PC-3 (cell line): ENCODE measurements around the gene TSSC4. TPM values are rescaled to one million over a fixed set of nuclear protein-coding genes. Genes with fewer than 3 reads are reported as not detected.
A peak's percentile ranks its signal among the peaks of the same experiment; 100 is the strongest.

Experiments
- ATAC-seq: fragments of 200-7000 bp; cut with Tn5 transposase; 2 replicates; pipeline ENCODE4 v1.9.1; 2020; ENCODE audit warnings: mild to moderate bottlenecking, moderate library complexity
- BruUV-seq: library from RNA; stranded (reverse); fragments of 400-500 nt; replicated peaks from 2 replicates; lab custom pipeline; 2021; lab: Mats Ljungman, UMichigan
- CTCF ChIA-PET: fragments of 300-600 bp; sonication (Branson Sonifier 250); formaldehyde crosslinking; loops from one replicate; lab custom pipeline; 2022; ENCODE audit warnings: antibody characterized with exemption; lab: Charles Lee
- POLR2A ChIA-PET: fragments of 300-600 bp; sonication (Branson Sonifier 250); formaldehyde crosslinking; loops from one replicate; lab custom pipeline; 2022; ENCODE audit warnings: antibody characterized with exemption; ENCODE audit not compliant: unreplicated experiment; lab: Charles Lee
- DNase-seq: peaks from one replicate; pipeline ENCODE4 v3.0.0-alpha.2; 2015
- H2AFZ ChIP-seq: fragments of 300-600 bp; sonication (generic); 2 replicates; pipeline ENCODE4 v1.6.0; 2016; ENCODE audit warnings: antibody characterized with exemption, low read length
- H3F3A ChIP-seq: fragments of 300-600 bp; sonication (generic); one replicate; pipeline ENCODE4 v1.6.0; 2017; ENCODE audit warnings: antibody characterized with exemption, low read length, control low read depth, mild to moderate bottlenecking; ENCODE audit not compliant: unreplicated experiment
- H3K27ac ChIP-seq: fragments of 300-600 bp; sonication (generic); 2 replicates; pipeline ENCODE4 v1.5.1; 2016; ENCODE audit warnings: mild to moderate bottlenecking, low read length
- H3K27me3 ChIP-seq: fragments of 300-600 bp; sonication (generic); 2 replicates; pipeline ENCODE4 v1.6.1; 2016; ENCODE audit warnings: low read length, mixed read lengths
- H3K36me3 ChIP-seq: fragments of 300-600 bp; sonication (generic); 2 replicates; pipeline ENCODE4 v1.6.1; 2016; ENCODE audit warnings: low read depth, mixed run types, low read length, mixed read lengths
- H3K4me1 ChIP-seq: fragments of 300-600 bp; sonication (generic); 2 replicates; pipeline ENCODE4 v1.5.1; 2016; ENCODE audit warnings: low read length; ENCODE audit not compliant: insufficient read depth
- H3K4me2 ChIP-seq: fragments of 300-600 bp; sonication (generic); 2 replicates; pipeline ENCODE4 v1.6.0; 2016; ENCODE audit warnings: low read length
- H3K4me3 ChIP-seq: fragments of 300-600 bp; sonication (generic); 2 replicates; pipeline ENCODE4 v1.5.1; 2016; ENCODE audit warnings: mild to moderate bottlenecking, low read length, mixed read lengths
- H3K79me2 ChIP-seq: fragments of 300-600 bp; sonication (generic); 2 replicates; pipeline ENCODE4 v1.6.1; 2017; ENCODE audit warnings: low read length, mixed read lengths
- H3K9ac ChIP-seq: fragments of 300-600 bp; sonication (generic); 2 replicates; pipeline ENCODE4 v1.6.0; 2016; ENCODE audit warnings: mild to moderate bottlenecking, low read length
- H3K9me2 ChIP-seq: fragments of 300-600 bp; sonication (generic); replicated peaks from 2 replicates; pipeline ENCODE4 v1.6.1; 2016; ENCODE audit warnings: mixed run types, low read length, mixed read lengths
- H3K9me3 ChIP-seq: fragments of 300-600 bp; sonication (generic); 2 replicates; pipeline ENCODE4 v1.6.1; 2016; ENCODE audit warnings: low read length, mixed read lengths
- H4K20me1 ChIP-seq: fragments of 300-600 bp; sonication (generic); 2 replicates; pipeline ENCODE4 v1.6.1; 2016; ENCODE audit warnings: low read length, mixed read lengths
- CTCF ChIP-seq: fragments of 300-600 bp; sonication (generic); conservative IDR thresholded peaks from 2 replicates; pipeline ENCODE4 v1.5.1; 2017; ENCODE audit warnings: antibody characterized with exemption, low read depth, mild to moderate bottlenecking, low read length
- EZH2 ChIP-seq: fragments of 300-600 bp; sonication (generic); IDR thresholded peaks from one replicate; pipeline ENCODE4 v1.6.1; 2017; ENCODE audit warnings: antibody characterized with exemption, mild to moderate bottlenecking, low read length; ENCODE audit not compliant: unreplicated experiment
- EZH2phosphoT487 ChIP-seq: fragments of 300-600 bp; sonication (generic); IDR thresholded peaks from 2 replicates; pipeline ENCODE4 v1.6.1; 2018; ENCODE audit warnings: mild to moderate bottlenecking, antibody characterized with exemption, low read length, borderline replicate concordance
- intact Hi-C: fragments of 100-400 bp; cut with micrococcal nuclease; formaldehyde crosslinking; loops from 2 replicates; pipeline ENCODE4 v1.9.0; 2023
- total RNA-seq: library from RNA; depleted of rRNA; stranded (reverse); fragments of >200 nt; gene quantifications from 2 replicates; pipeline ENCODE4 v1.2.3, GENCODE V29; 2014

TSSC4 gene
- total RNA-seq, 1 experiment from 2014 or later = 88.3 TPM

GRCh38 chr11:2419638-2420501 lies 19.3 kb downstream of the TSSC4 start:
- H2AFZ ChIP-seq = peak overlapping the region; percentile 62
- 0 out of 2 replicates have a peak, but pooled peaks cover 3% of the 10 kb centered on the region for H3K4me1 ChIP-seq
- no peaks in the 10 kb centered on the region for H4K20me1 ChIP-seq
- H3K79me2 ChIP-seq = no peaks in the 10 kb centered on the region
- peak overlapping the region; percentile 13; the same call in 1 of the 2 replicates for H3K4me3 ChIP-seq
- H3K4me2 ChIP-seq = peak overlapping the region; percentile 58
- BruUV-seq = TSS peak; percentile 24
- TF ChIP-seq CTCF = peak; percentile 83
- TF ChIP-seq EZH2phosphoT487 = no peak
- TF ChIP-seq EZH2 = no peak
- DNase-seq = peak; percentile 83
- H3K9me3 ChIP-seq = no peaks in the 10 kb centered on the region
- ATAC-seq = peak; percentile 67
- H3K27ac ChIP-seq = no peak overlapping the region
- ChIA-PET CTCF (interaction anchor here (0.6 to 2.4 kb wide), 7 partner anchors 19 to 143 kb away, joined by 3 to 44 read pairs (median 4); partner anchors contain the start of gene TSSC4), POLR2A (interaction anchor here (0.6 kb wide), 1 partner anchor 572 kb away, joined by 5 read pairs; the partner anchor contains the start of gene NAP1L4)
- intact Hi-C loops = loop anchor here (1.0 to 10.0 kb wide), 2 partner anchors 20 to 465 kb away; partner anchors contain the start of genes CDKN1C and TSSC4
- no peaks in the 10 kb centered on the region for H3F3A ChIP-seq
- H3K9ac ChIP-seq = no peak overlapping the region
- no peaks in the 10 kb centered on the region for H3K36me3 ChIP-seq
- H3K9me2 ChIP-seq = no peaks in the 10 kb centered on the region
- no peaks in the 10 kb centered on the region for H3K27me3 ChIP-seq

GRCh38 chr11:2420502-2421225 lies 20.1 kb downstream of the TSSC4 start:
- CTCF ChIA-PET = interaction anchor here (1.0 to 2.4 kb wide), 3 partner anchors 20 to 144 kb away, joined by 3 to 44 read pairs (median 4); partner anchors contain the start of gene TSSC4
- H2AFZ ChIP-seq = peak overlapping the region; percentile 62

More at GRCh38 chr11:2420502-2421225, 20.1 kb downstream of the TSSC4 start:
- H3K9ac ChIP-seq = no peak overlapping the region
- no peaks in the 10 kb centered on the region for H3K79me2 ChIP-seq
- ATAC-seq = peak; percentile 95
- TF ChIP-seq EZH2phosphoT487 (no peak), EZH2 (no peak), CTCF (peak; percentile 88)
- H3K9me2 ChIP-seq = no peaks in the 10 kb centered on the region
- no peak overlapping the region for H3K4me3 ChIP-seq
- BruUV-seq = no TSS peak
- no peaks in the 10 kb centered on the region for H3K36me3 ChIP-seq
- peak; percentile 77 for DNase-seq
- no peaks in the 10 kb centered on the region for H3K9me3 ChIP-seq
- H3F3A ChIP-seq = no peaks in the 10 kb centered on the region
- intact Hi-C loops = loop anchor here (1.0 to 10.0 kb wide), 2 partner anchors 20 to 464 kb away; partner anchors contain the start of genes CDKN1C and TSSC4
- H3K27me3 ChIP-seq = no peaks in the 10 kb centered on the region
- 0 out of 2 replicates have a peak, but pooled peaks cover 3% of the 10 kb centered on the region for H3K4me1 ChIP-seq
- no peak overlapping the region for H3K27ac ChIP-seq
- H4K20me1 ChIP-seq = no peaks in the 10 kb centered on the region
- POLR2A ChIA-PET = interaction anchor here (0.6 kb wide), 1 partner anchor 102 kb away, joined by 3 read pairs; no protein-coding TSS in a partner anchor
- peak overlapping the region; percentile 58 for H3K4me2 ChIP-seq
